Ectodermal cell (in vitro differentiated cells): ENCODE data around the gene TMEM255B.

ENCODE experiments used
- H3K27ac ChIP-seq: 2 replicates; pipeline ENCODE4 v1.7.0; 2013; ENCODE audit warnings: mild to moderate bottlenecking, low read depth, low read length; ENCODE audit not compliant: insufficient read depth, poor library complexity, severe bottlenecking
- H3K27me3 ChIP-seq: 2 replicates; pipeline ENCODE4 v1.7.0; 2013; ENCODE audit warnings: mild to moderate bottlenecking, low read length; ENCODE audit not compliant: insufficient read depth, control insufficient read depth, poor library complexity, severe bottlenecking
- H3K36me3 ChIP-seq: one replicate; pipeline ENCODE4 v1.7.0; 2013; ENCODE audit warnings: low read length; ENCODE audit not compliant: control insufficient read depth, insufficient read depth
- H3K4me1 ChIP-seq: one replicate; pipeline ENCODE4 v1.7.0; 2013; ENCODE audit warnings: low read length; ENCODE audit not compliant: control insufficient read depth, insufficient read depth
- H3K4me3 ChIP-seq: 2 replicates; pipeline ENCODE4 v1.7.0; 2013; ENCODE audit warnings: low read depth, low read length, control low read depth; ENCODE audit not compliant: insufficient read depth
- H3K9me3 ChIP-seq: 2 replicates; pipeline ENCODE4 v1.7.0; 2013; ENCODE audit warnings: mild to moderate bottlenecking, low read length, moderate library complexity; ENCODE audit not compliant: control insufficient read depth
- WGBS, 2 experiments: methylation state at CpG; one replicate each; pipeline ENCODE4 v1.1.7; 2013; ENCODE audit warnings: missing lambda C conversion rate in 2 of 2; 5-methylcytosine and 5-hydroxymethylcytosine counted together

Gene TMEM255B

GRCh38 chr13:113805431-113806103 is 46.5 kb downstream of the TMEM255B start:
- no peak overlapping the region for H3K27ac ChIP-seq
- H3K27me3 ChIP-seq, result no peaks in the 10 kb centered on the region
- H3K36me3 ChIP-seq, result no peaks in the 10 kb centered on the region
- no peaks in the 10 kb centered on the region for H3K9me3 ChIP-seq
- no peak overlapping the region for H3K4me3 ChIP-seq
- no peaks in the 10 kb centered on the region for H3K4me1 ChIP-seq
- 94% methylated on average over 27 of the region's 27 CpGs for WGBS, 2 experiments

DNA sequence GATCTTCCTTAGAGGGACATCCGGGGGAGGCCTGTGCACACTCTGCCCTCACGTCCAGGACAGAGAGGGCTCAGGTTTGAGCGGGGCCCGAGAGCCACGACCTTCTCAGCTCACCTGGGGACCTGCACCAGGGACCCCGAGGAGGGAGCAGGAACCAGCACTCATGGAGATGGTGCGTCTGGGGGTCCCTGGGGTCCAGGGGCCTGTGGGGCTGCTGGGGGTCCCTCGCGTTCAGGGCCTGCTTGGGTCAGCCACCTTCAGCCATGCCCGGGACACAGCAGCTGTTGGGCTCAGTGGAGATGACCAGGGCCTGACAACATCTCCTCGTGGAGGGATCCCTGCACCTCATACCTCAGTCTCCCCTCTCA is 47.1 kb downstream of the TMEM255B start:
- no peaks in the 10 kb centered on the region for H3K9me3 ChIP-seq
- H3K36me3 ChIP-seq, result no peaks in the 10 kb centered on the region
- WGBS, 2 experiments, result 95 to 96% methylated on average over 11 of the region's 11 CpGs
- H3K4me1 ChIP-seq, result no peaks in the 10 kb centered on the region
- H3K4me3 ChIP-seq, result no peak overlapping the region
- H3K27ac ChIP-seq, result no peak overlapping the region
- no peaks in the 10 kb centered on the region for H3K27me3 ChIP-seq

DNA sequence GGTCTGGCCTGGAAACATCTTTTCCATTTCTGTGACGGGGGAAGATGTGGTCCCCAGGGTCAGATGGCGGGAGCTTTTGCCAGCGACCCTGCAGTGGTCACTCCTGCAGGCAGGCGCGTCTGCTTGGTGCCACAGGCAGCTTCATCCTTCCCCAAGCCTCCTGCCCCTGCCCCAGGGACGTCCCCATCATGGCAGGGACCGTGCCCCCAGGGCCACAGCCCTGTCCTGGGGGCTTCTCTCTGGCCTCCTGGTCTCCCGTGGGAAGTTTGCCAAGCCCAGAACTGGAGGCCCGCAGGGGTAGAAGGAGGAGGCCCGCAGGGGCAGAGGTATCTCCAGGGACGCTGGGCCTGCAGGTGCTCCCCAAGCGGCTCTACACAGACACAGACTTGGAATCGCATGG is 47.5 kb downstream of the TMEM255B start:
- Histone ChIP-seq H3K4me3 (no peak overlapping the region), H3K27me3 (no peaks in the 10 kb centered on the region), H3K27ac (no peak overlapping the region), H3K36me3 (no peaks in the 10 kb centered on the region), H3K4me1 (no peaks in the 10 kb centered on the region), H3K9me3 (no peaks in the 10 kb centered on the region)
- 94 to 95% methylated on average over 13 of the region's 13 CpGs for WGBS, 2 experiments

DNA sequence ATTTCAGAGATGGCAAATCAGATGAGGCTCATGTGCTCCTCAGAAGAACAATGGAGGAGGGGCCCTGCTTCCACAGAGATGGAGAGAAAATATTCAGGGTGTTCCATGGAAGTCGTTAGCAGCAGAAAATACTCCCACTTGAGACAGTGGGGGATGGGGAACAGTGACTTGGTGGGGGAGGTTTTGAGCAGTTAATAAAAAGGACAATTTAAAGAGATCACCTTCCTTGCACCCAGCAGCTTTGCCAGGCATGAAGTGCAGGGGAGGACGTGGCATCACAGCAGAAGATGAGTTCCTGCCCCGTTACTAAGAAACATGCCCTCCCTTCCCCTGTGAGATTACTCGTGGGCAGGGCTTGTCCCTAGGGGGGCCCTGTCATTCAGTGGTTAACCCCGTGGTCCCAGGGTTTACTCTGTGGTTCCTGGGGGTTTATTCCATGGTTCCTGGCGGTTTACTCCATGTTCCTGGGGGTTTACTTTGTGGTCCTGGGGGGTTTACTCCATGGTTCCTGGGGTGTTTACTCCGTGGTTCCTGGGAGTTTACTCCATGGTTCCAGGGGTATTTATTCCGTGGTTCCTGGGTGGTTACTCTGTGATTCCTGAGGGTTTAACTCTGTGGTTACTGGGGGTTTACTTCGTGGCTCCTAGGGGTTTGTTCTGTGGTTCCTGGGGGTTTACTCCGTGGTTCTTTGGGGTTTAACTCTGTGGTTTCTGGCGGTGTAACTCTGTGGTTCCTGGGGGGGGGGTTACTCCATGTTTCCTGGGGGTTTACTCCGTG is 49.2 kb downstream of the TMEM255B start:
- 80 to 82% methylated on average over 12 of the region's 12 CpGs for WGBS, 2 experiments
- H3K4me3 ChIP-seq, result no peak overlapping the region

DNA sequence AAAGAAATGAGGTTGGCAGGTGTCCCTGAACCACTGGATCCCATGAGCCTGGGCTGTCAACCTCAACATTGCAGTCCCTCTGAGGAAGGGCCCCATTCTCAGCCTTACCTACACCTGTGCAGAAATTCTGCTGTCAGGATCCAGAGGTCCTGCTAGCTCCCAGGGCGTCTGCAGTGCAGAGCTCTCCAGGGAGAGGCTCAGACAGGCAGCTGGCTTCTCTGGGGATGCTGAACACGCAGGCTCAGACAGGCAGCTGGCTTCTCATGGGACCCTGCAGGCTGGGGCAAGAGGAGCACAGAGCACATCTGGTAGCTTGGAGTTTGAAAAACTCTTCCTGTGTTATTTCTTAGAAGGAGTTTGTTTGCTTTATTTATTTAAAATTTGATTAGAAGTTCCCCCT is 50.9 kb downstream of the TMEM255B start:
- no peak overlapping the region for H3K4me3 ChIP-seq
- no peaks in the 10 kb centered on the region for H3K9me3 ChIP-seq
- no peak overlapping the region for H3K27ac ChIP-seq
- H3K27me3 ChIP-seq, result no peaks in the 10 kb centered on the region
- WGBS, 2 experiments, result 84% methylated on average over 2 of the region's 2 CpGs
- no peaks in the 10 kb centered on the region for H3K36me3 ChIP-seq
- H3K4me1 ChIP-seq, result no peaks in the 10 kb centered on the region

More for the DNA sequence above, 49.2 kb downstream of the TMEM255B start:
- Histone ChIP-seq H3K27me3 (no peaks in the 10 kb centered on the region), H3K4me1 (no peaks in the 10 kb centered on the region), H3K27ac (no peak overlapping the region), H3K36me3 (no peaks in the 10 kb centered on the region), H3K9me3 (no peaks in the 10 kb centered on the region)

DNA sequence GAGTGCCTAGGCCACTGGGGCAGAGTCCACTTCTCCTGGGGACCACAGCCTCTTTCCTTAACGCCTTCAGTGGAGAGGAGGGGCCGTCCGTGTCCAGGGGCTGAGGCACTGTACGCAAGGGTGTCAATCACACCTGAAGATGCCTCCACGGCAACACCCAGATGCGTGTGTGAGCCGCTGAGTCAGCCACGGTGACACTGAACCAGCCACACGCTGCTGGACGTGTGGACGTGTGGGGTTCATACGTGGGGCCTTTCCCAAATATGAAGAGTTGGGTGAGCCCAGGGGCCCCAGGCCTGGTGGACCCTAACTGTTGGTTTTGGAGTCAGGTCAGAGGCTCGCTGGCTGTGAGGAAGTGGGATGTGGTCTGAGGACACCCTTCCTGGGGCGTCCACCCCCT is 51.6 kb downstream of the TMEM255B start:
- no peak overlapping the region for H3K4me3 ChIP-seq
- no peaks in the 10 kb centered on the region for H3K36me3 ChIP-seq
- H3K9me3 ChIP-seq, result no peaks in the 10 kb centered on the region
- H3K4me1 ChIP-seq, result no peaks in the 10 kb centered on the region
- no peaks in the 10 kb centered on the region for H3K27me3 ChIP-seq
- 93 to 94% methylated on average over 14 of the region's 14 CpGs for WGBS, 2 experiments
- no peak overlapping the region for H3K27ac ChIP-seq

DNA sequence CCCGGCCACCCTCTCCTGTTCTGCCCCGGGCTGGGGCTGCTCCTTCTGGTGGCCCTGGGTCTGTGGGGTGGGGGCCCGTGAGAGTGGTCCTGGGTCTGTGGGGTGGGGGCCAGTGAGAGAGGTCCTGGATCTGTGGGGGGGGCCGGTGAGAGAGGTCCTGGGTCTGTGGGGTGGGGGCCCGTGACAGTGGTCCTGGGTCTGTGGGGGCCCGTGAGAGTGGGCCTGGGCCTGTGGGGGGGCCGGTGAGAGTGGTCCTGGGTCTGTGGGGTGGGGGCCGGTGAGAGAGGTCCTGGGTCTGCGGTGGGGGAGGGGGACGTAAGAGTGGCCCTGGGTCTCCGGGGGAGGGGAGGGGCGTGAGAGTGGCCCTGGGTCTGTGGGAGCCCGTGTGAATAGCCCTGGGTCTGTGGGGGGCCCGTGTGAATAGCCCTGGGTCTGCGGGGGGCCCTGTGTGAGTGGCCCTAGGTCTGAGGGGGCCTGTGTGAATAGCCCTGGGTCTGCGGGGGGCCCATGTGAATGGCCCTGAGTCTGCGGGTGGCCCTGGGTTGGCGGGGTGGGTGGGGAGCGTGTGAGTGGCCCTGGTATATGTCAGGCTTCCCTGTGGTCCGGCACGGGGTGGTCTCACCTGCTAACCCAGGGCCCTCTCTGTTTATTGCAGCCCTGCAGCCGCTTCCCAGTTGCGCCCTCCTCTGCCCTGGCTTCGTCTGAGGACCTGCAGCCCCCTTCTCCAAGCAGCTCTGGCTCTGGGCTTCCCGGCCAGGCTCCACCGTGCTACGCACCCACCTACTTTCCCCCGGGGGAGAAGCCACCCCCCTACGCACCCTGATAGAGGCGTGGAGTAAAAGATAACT is 52.3 kb downstream of the TMEM255B start:
- 86 to 87% methylated on average over 30 of the region's 30 CpGs for WGBS, 2 experiments
- H3K36me3 ChIP-seq, result no peaks in the 10 kb centered on the region
- no peaks in the 10 kb centered on the region for H3K9me3 ChIP-seq

GRCh38 chr13:113812178-113813040 is 53.4 kb downstream of the TMEM255B start:
- WGBS, 2 experiments, result 89% methylated on average over 51 of the region's 51 CpGs

More for the DNA sequence above, 52.3 kb downstream of the TMEM255B start:
- no peaks in the 10 kb centered on the region for H3K4me1 ChIP-seq
- H3K27ac ChIP-seq, result no peak overlapping the region
- H3K4me3 ChIP-seq, result no peak overlapping the region
- no peaks in the 10 kb centered on the region for H3K27me3 ChIP-seq

GRCh38 chr13:113813070-113813748 is 54.2 kb downstream of the TMEM255B start:
- Histone ChIP-seq H3K4me1 (no peaks in the 10 kb centered on the region), H3K27ac (no peak overlapping the region), H3K27me3 (no peaks in the 10 kb centered on the region), H3K4me3 (no peak overlapping the region), H3K36me3 (no peaks in the 10 kb centered on the region), H3K9me3 (no peaks in the 10 kb centered on the region)
- 93 to 94% methylated on average over 30 of the region's 30 CpGs for WGBS, 2 experiments

More at GRCh38 chr13:113812178-113813040, 53.4 kb downstream of the TMEM255B start:
- H3K27ac ChIP-seq, result no peak overlapping the region
- H3K27me3 ChIP-seq, result no peaks in the 10 kb centered on the region
- no peaks in the 10 kb centered on the region for H3K9me3 ChIP-seq
- H3K36me3 ChIP-seq, result no peaks in the 10 kb centered on the region
- no peak overlapping the region for H3K4me3 ChIP-seq
- H3K4me1 ChIP-seq, result no peaks in the 10 kb centered on the region
